Suprapubic skin (tissue), 4 donors: ENCODE data around the gene ADD3.

ENCODE experiments used
- CTCF ChIP-seq, 2 donors: fragments of 200-600 bp in 1 of 2; fragments of 450-650 bp in 1 of 2; sonication (generic) in 1 of 2; IDR thresholded peaks; one replicate each; pipeline ENCODE4 v1.5.1; 2016 to 2019; ENCODE audit warnings: antibody characterized with exemption in 2 of 2, mild to moderate bottlenecking in 1 of 2, moderate library complexity in 1 of 2
- POLR2A ChIP-seq, 2 donors: fragments of 450-650 bp; IDR thresholded peaks; one replicate each; pipeline ENCODE4 v1.6.1; 2017; ENCODE audit warnings: antibody characterized with exemption in 2 of 2, mild to moderate bottlenecking in 2 of 2, moderate library complexity in 2 of 2
- POLR2AphosphoS5 ChIP-seq, 3 donors: sonication (generic); formaldehyde crosslinking; IDR thresholded peaks; one replicate each; pipeline ENCODE4 v1.6.1; 2017; ENCODE audit warnings: antibody characterized with exemption in 3 of 3

GRCh38 chr10:110034596-110034995 is 26.8 kb downstream of the ADD3 start:
- no peak for TF ChIP-seq CTCF (IDR thresholded peaks at IDR 0.05)
- no peak for TF ChIP-seq POLR2A (IDR thresholded peaks at IDR 0.05)
- TF ChIP-seq POLR2AphosphoS5 (IDR thresholded peaks at IDR 0.05) = no peak
